Measurements from ENCODE around the gene C12orf42.
A peak's percentile ranks its signal among the peaks of the same experiment; 100 is the strongest.

C12orf42 gene

DNA sequence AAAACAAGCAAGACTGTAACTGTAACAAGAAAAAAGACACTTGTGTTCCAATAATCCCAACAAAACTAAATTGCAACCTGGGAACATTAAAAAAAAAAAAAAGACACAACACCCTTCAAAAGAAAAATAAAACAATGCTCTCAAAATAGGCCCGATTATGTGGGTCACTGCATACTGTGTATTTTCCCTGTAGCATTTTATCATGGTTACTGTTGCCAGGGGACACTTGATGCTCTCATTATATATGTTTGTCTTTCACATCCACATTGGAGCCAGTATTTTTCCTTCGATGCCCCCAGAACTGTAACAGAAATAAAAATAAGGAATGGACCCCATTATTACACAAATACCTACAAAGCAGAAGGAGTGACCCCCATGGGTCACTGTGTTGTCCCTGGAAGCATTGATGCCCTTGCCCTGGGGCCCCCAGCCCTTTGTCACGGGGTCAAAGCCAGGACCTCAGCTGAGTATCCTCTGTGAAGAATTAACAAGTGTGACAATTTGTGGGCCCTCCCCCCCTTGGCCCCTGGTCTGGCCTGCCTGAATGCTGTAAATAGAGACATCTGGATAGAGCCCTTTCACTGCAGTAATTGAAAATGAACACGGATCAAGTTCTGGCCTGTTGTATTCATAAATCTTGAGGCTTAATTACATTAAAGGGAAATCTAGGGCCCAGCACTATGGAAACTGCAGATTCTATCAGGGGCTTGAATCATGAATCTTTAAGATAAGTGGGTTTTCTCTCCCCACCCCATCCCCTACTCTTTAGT, 72.8 kb downstream of the C12orf42 start:
- Mint-ChIP-seq H3K4me3 (no peak overlapping the region), H3K9me3 (peaks cover 7 to 13% of the 10 kb centered on the region in 2 donors), H3K4me1 (no peaks in the 10 kb centered on the region), H3K27me3 (no peaks in the 10 kb centered on the region), H3K27ac (no peak overlapping the region)
- ATAC-seq (no peak), DNase-seq (no peak)

DNA sequence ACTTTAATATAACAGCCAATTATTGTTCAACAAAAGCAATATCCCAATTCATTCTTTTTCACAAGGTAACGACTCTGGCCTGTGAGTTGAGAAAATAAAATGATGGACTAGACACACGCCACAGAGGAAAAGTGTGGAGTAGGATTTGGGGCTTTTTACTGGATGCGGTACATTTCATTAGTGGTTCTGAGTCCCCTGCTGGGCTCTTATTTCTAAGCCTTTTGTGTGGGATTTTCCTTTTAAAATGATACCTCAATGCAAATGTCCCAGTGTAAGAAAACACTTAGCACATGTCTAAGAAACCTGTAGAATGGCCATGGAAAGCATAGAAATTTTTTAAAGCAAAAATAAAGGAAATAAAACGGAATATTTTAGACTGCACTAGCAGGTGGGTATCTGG, 73.4 kb downstream of the C12orf42 start:
- Mint-ChIP-seq H3K27ac (no peak overlapping the region), H3K27me3 (no peaks in the 10 kb centered on the region), H3K4me3 (no peak overlapping the region), H3K4me1 (no peaks in the 10 kb centered on the region), H3K9me3 (peaks cover under 1 to 7% of the 10 kb centered on the region in 2 donors)
- DNase-seq (no peak), ATAC-seq (no peak)

DNA sequence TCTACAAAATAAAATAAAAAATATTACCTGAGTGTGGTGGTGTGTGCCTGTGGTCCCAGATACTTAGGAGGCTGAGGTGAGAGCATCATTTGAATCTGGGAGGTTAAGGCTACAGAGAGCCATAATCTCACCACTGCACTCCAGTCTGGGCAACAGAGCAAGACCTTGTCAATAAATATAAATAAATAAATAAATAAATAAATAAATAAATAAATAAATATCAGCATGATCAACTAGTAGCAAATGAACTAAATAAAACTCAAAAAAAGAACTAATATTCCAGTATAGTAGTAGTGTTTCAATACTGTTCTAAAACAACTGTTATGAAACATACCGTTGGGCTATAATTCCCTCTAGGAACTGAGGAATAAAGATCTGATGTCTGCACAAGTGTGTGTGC, 74.4 kb downstream of the C12orf42 start:
- DNase-seq, result no peak
- Mint-ChIP-seq H3K4me1 (no peaks in the 10 kb centered on the region), H3K27ac (no peak overlapping the region), H3K9me3 (no peaks in the 10 kb centered on the region), H3K27me3 (no peaks in the 10 kb centered on the region), H3K4me3 (no peak overlapping the region)
- ATAC-seq, result no peak

DNA sequence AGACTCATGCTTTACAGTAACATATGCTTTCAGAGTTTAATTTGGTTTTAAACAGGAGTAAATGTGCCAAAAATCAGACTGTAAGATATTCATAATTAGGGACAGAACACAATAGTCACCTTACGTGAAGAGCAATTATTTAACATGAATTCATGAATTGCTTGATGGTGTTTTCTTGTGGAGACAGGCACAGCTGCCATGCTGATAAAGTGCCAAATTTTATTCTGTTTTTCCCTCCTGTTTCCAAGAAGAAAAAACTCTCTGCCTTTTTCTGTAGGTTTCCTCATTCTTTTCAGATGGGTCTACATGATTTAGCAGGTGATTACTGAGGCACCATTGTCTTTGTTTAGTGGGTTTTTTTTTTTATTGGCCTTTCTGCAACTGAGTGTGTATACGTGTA, 80.1 kb downstream of the C12orf42 start:
- H3K9me3 Mint-ChIP-seq, result no peaks in the 10 kb centered on the region
- no peaks in the 10 kb centered on the region for H3K27me3 Mint-ChIP-seq
- H3K4me1 Mint-ChIP-seq, result no peaks in the 10 kb centered on the region
- DNase-seq, result no peak
- no peak for ATAC-seq
- H3K4me3 Mint-ChIP-seq, result no peak overlapping the region
- H3K27ac Mint-ChIP-seq, result no peak overlapping the region

DNA sequence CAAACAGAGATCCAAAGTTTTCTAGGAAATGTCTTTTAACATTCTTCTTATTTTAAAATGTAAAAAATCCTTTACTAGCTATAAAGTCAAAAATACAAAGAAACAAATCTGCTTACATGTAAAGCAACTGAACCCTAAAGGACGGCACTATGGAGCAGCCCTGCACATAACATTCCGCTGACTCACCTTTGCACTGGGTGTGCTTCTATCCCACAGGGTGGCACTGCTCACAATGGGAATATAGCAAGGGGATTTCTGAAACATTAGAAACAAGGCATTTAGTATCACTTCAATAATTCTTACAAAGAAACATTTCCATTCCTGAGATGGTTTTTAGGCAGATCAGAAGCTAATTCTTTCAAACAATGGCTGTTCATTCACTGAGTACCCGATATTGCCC, 94.3 kb downstream of the C12orf42 start:
- peaks cover 5 to 8% of the 10 kb centered on the region in 2 donors for H3K9me3 Mint-ChIP-seq
- no peak overlapping the region for H3K27ac Mint-ChIP-seq
- DNase-seq (no peak), ATAC-seq (no peak)
- no peaks in the 10 kb centered on the region for H3K27me3 Mint-ChIP-seq
- H3K4me1 Mint-ChIP-seq, result no peaks in the 10 kb centered on the region
- no peak overlapping the region for H3K4me3 Mint-ChIP-seq

DNA sequence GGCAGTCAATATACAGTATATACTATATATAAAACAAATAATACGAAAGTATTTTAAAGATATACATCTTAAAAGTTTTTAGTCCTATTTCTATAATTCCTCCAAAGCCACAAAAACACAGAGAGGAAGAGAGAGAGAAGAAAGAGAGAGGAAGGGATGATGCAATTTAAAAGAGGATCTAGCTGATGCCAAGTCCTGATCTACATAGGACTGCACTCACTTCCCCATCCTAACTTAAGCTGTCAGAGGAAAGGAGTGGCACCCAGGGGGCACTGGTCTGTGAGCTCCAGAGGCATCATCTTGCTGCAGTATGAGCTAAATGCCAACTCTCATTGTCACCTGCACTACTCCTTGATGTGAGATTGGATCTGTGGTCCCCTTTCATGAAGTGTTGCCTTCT, 95.8 kb downstream of the C12orf42 start:
- no peak overlapping the region for H3K4me3 Mint-ChIP-seq

DNA sequence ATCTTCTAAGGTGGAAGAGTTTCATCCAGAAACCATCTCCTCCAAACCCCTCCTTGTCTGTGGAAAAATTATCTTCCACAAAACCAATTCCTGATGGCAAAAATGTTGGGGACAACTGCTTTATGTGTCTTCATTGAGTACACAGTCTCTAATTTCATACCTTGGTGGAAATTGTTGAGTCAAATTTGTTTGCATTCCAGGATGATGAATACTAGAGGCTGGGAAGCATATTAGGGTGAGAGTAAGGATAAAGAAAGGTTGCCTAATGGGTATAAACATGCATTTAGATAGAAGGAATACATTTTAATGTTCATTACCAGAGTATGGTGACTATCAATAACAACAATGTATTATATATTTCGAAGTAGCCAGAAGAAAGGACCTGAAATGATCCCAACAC, 98.2 kb downstream of the C12orf42 start:
- Mint-ChIP-seq H3K4me3 (no peak overlapping the region), H3K27me3 (no peaks in the 10 kb centered on the region), H3K27ac (no peak overlapping the region), H3K9me3 (peaks cover 9 to 12% of the 10 kb centered on the region in 2 donors), H3K4me1 (no peaks in the 10 kb centered on the region)
- DNase-seq (no peak), ATAC-seq (no peak)

More for the DNA sequence above, 95.8 kb downstream of the C12orf42 start:
- Mint-ChIP-seq H3K27ac (no peak overlapping the region), H3K27me3 (no peaks in the 10 kb centered on the region), H3K4me1 (no peaks in the 10 kb centered on the region), H3K9me3 (peaks cover 9 to 12% of the 10 kb centered on the region in 2 donors)
- ATAC-seq (no peak), DNase-seq (no peak)

DNA sequence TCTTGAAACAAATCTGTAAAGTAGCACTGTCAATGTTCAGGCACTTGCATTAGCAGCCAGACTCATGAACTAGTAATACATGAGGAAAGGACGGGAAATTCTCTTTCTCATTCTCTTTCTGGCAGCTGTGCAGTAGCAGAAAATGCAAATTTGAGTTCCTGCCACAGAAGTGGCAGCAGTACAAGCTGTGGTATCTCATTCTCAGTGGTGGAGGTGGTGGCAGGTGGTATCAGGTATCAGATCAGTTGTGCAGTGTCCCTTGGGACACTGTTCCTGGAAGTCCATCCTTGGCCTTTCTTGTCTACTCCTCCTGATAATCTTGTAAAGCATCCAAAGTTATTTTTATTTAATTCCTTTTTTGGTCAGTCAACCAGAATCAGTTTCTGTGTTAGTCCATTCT, 103.0 kb downstream of the C12orf42 start:
- peaks cover 9 to 17% of the 10 kb centered on the region in 2 donors for H3K9me3 Mint-ChIP-seq
- no peak for ATAC-seq
- DNase-seq, result no peak
- no peaks in the 10 kb centered on the region for H3K27me3 Mint-ChIP-seq
- no peak overlapping the region for H3K4me3 Mint-ChIP-seq
- H3K27ac Mint-ChIP-seq, result no peak overlapping the region
- no peaks in the 10 kb centered on the region for H3K4me1 Mint-ChIP-seq

DNA sequence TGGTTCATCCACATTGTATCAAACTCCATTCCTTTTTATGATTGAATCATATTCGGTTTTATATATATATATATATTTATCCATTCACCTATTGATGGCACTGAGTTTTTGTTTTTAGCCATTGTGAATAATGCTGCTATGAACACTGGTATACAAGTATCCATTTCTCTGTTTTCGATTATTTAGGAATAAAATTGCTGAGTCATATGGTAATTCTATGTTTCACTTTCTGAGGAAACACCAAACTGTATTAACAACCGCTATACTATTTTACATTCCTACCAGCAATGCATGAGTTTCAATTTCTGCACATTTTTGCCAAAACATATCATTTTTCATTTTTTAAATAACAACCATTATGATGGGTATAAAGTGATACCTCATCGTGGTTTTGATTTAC, 104.7 kb downstream of the C12orf42 start:
- Mint-ChIP-seq H3K4me3 (no peak overlapping the region), H3K27me3 (no peaks in the 10 kb centered on the region), H3K4me1 (no peaks in the 10 kb centered on the region), H3K27ac (no peak overlapping the region), H3K9me3 (peaks cover under 1 to 6% of the 10 kb centered on the region in 2 donors)
- ATAC-seq, result no peak
- no peak for DNase-seq

DNA sequence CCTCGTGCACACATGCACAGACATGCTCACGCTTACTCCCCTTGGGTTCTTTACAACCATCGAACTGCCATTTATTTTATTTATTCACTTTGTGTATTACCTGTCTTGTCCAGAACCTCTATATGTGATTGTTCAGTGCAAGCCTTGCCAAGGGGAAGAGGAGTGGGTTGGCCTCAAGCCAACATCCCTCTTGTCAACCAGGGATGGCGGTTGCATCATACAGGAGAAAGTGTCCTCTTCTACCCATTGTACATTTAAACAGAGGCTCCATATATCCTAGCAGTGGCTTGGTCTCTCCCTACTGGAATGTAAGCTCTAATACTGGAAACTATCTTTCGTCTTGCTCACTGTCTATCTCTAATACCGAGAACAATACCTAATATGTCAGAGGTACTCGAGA, 108.4 kb downstream of the C12orf42 start:
- Mint-ChIP-seq H3K4me3 (no peak overlapping the region), H3K27ac (no peak overlapping the region), H3K4me1 (no peaks in the 10 kb centered on the region), H3K27me3 (no peaks in the 10 kb centered on the region), H3K9me3 (peaks cover 0 to 5% of the 10 kb centered on the region in 2 donors)
- DNase-seq (no peak), ATAC-seq (no peak)

DNA sequence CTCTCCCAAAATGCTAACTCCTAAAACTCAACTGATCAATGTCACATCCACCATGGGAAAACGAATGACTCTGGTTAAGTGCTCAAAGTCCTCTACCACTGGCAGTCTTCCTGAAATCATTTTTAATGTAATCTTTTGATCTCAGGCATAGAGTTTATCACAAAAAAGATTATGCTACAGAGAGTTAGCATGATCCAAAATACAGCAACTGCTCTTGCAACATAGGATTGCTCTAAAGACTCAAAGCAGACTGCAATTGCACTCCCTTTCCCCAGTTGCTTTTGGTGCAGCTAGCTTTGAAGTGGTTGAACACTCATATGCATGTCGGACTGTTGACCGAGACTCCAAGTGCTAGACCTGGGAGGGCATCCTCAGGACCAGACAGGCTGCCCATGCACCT, 109.3 kb downstream of the C12orf42 start:
- DNase-seq (no peak), ATAC-seq (no peak)
- H3K4me3 Mint-ChIP-seq, result no peak overlapping the region
- H3K4me1 Mint-ChIP-seq, result no peaks in the 10 kb centered on the region
- no peak overlapping the region for H3K27ac Mint-ChIP-seq
- H3K9me3 Mint-ChIP-seq, result peaks cover 0 to 5% of the 10 kb centered on the region in 2 donors
- H3K27me3 Mint-ChIP-seq, result no peaks in the 10 kb centered on the region

DNA sequence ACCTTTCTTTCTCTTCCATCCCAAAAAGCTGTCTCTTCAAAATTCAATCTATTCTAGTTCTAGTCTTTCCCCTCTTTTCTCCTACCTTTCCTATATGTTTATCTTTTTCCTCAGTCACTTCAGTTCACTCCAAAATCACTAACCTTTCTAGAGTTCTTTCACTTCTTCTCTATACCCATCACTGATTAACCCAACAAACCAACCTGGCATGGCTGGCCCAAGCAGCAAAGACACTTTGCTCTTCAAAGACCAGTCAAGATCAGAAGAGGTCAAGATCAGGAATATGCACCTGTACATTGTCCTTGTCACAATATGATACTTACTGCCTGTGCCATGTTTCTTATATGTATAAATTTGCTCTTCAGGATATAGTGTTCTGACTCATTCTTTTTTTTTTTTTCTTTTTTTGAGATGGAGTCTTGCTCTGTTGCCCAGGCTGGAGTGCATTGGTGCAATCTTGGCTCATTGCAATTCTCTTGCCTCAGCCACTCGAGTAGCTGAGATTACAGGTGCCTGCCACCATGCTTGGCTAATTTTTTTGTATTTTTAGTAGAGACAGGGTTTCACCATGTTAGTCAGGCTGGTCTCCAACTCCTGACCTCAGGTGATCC, 112.9 kb downstream of the C12orf42 start:
- DNase-seq, result no peak
- Mint-ChIP-seq H3K9me3 (no peaks in the 10 kb centered on the region), H3K4me3 (no peak overlapping the region), H3K27ac (no peak overlapping the region), H3K4me1 (no peaks in the 10 kb centered on the region), H3K27me3 (no peaks in the 10 kb centered on the region)
- ATAC-seq, result no peak

DNA sequence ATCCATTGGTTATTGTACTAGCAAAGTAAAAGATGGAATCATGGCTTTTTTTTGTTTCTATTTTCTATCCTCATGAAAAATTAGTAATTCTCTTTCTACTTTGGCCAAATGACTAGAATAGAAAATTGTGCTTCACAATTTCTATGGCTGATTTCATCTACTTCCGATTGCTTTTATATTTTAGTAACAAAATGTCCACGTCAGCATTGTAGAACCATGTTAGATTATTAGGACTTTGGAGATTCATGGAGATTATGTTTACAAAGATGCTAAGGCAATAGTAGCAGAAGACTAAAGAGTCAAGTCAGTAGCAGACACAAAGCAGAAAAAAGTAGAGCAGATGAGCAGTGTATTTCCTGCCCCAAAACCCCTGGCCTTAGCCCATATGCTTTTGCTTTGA, 113.6 kb downstream of the C12orf42 start:
- H3K4me1 Mint-ChIP-seq, result no peaks in the 10 kb centered on the region
- no peak overlapping the region for H3K27ac Mint-ChIP-seq
- H3K27me3 Mint-ChIP-seq, result no peaks in the 10 kb centered on the region
- H3K4me3 Mint-ChIP-seq, result no peak overlapping the region
- ATAC-seq, result no peak
- H3K9me3 Mint-ChIP-seq, result no peaks in the 10 kb centered on the region
- DNase-seq, result no peak

DNA sequence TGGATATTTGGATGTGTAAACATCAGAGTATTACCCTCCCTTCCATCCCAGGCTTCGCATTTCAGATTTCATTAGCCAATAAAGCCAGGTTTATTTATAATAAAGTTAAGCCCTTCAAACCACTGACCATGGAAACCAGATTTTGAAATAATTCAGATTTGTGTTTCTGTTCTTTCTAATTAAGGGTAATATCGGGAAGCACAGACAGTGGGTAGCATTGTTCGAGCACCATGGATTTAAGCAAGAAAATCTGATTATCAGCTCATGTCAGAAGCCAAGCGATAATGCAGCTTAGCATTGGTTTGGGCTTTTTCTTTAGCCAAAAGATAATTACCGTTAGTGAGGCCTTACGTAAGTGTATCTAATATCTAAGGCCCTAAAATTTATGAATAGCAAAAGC, 116.1 kb downstream of the C12orf42 start:
- ATAC-seq (no peak), DNase-seq (no peak)
- H3K4me1 Mint-ChIP-seq, result no peaks in the 10 kb centered on the region
- H3K27ac Mint-ChIP-seq, result no peak overlapping the region
- H3K9me3 Mint-ChIP-seq, result no peaks in the 10 kb centered on the region
- no peak overlapping the region for H3K4me3 Mint-ChIP-seq
- H3K27me3 Mint-ChIP-seq, result no peaks in the 10 kb centered on the region

DNA sequence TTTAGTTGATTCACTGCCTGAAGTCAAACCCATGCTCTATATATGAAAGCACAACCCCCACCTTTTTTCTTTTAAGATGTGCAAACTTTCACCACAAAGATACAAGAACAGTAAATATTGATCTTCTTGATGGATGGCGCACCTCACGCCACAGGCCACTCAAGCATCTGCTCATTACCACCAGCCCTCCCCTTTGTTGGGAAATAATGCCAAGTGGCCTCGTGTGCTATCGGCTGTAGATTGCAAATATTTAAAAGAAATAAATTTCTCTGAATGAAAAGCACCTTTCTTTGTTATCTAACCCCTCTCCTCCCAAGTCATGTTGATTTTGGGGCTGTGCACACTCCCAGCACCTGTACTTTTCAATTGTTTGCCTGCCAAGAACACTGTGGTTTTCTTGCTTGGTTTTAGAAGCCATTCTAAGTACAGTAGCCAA, 122.7 kb downstream of the C12orf42 start:
- no peak for DNase-seq
- ATAC-seq, result peak; percentile 37
- H3K4me1 Mint-ChIP-seq, result peaks cover 18% of the 10 kb centered on the region
- H3K27me3 Mint-ChIP-seq, result no peaks in the 10 kb centered on the region
- no peaks in the 10 kb centered on the region for H3K9me3 Mint-ChIP-seq
- H3K27ac Mint-ChIP-seq, result no peak overlapping the region
- peak overlapping the region in 1 of 2 donors; percentile 36 for H3K4me3 Mint-ChIP-seq

DNA sequence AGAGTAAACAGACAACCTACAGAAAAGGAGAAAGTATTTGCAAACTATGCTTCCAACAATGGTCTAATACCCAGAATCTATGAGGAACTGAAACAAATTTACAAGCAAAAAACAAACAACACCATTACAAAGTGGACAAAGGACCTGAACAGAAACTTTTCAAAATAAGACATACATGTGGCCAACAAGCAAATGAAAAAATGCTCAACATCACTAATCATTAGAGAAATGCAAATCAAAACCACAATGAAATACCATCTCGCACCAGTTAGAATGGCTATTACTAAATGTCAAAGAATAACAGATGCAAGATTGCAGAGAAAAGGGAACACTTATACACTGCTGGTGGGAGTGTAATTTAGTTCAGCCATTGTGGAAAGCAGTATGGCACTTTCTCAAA, 125.8 kb downstream of the C12orf42 start:
- Mint-ChIP-seq H3K27me3 (no peaks in the 10 kb centered on the region), H3K4me1 (peaks cover 18% of the 10 kb centered on the region), H3K27ac (no peak overlapping the region), H3K9me3 (peaks cover 0 to 11% of the 10 kb centered on the region in 2 donors), H3K4me3 (no peak overlapping the region)
- ATAC-seq (no peak), DNase-seq (no peak)
